ENCODE measurements around the gene HTT.

The HTT gene

GRCh38 chr4:3283483-3283882 is 209.0 kb downstream of the HTT start:
- H3K27me3 ChIP-seq (ENCODE audit: insufficient read depth, poor library complexity, severe bottlenecking) = no peaks in the 10 kb centered on the region
- no peak overlapping the region for H3K27ac ChIP-seq (replicated peaks)
- no peak overlapping the region for H3K4me3 ChIP-seq (replicated peaks; ENCODE audit: insufficient read depth, low read length)
- DNase-seq (ENCODE audit: low read depth in 1 of 2, low spot score in 1 of 2) = no peak
- TF ChIP-seq REST (IDR thresholded peaks at IDR 0.05; ENCODE audit: insufficient replicate concordance, low read depth) (no peak), GABPA (IDR thresholded peaks at IDR 0.05; ENCODE audit: low read depth) (no peak)
- TF ChIP-seq, protein P1, sequence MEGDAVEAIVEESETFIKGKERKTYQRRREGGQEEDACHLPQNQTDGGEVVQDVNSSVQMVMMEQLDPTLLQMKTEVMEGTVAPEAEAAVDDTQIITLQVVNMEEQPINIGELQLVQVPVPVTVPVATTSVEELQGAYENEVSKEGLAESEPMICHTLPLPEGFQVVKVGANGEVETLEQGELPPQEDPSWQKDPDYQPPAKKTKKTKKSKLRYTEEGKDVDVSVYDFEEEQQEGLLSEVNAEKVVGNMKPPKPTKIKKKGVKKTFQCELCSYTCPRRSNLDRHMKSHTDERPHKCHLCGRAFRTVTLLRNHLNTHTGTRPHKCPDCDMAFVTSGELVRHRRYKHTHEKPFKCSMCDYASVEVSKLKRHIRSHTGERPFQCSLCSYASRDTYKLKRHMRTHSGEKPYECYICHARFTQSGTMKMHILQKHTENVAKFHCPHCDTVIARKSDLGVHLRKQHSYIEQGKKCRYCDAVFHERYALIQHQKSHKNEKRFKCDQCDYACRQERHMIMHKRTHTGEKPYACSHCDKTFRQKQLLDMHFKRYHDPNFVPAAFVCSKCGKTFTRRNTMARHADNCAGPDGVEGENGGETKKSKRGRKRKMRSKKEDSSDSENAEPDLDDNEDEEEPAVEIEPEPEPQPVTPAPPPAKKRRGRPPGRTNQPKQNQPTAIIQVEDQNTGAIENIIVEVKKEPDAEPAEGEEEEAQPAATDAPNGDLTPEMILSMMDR (IDR thresholded peaks at IDR 0.05; ENCODE audit: insufficient read depth, low read length) = no peak

DNA sequence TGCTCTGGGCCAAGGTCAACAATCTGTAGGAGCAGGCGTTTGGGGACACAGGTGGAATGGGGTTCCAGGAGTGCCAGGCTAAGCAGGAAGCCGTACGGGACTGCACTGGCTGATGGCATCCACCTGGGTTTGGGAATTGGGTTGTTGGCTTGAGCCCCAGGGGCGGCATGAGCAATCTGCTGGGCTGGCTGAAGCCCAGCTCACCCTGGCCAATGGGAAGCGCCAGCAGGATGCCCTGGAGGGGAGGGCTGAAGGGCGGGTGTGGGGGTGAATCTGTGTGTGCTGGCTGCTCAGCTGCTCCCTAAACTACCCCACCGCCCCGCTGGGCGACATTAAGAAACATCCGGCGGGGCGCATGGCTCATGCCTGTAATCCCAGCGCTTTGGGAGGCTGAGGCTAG is 209.4 kb downstream of the HTT start:
- Histone ChIP-seq H3K27me3 (ENCODE audit: insufficient read depth, poor library complexity, severe bottlenecking) (no peaks in the 10 kb centered on the region), H3K27ac (replicated peaks) (no peak overlapping the region), H3K4me3 (replicated peaks; ENCODE audit: insufficient read depth, low read length) (no peak overlapping the region)
- no peak for DNase-seq (ENCODE audit: low read depth in 1 of 2, low spot score in 1 of 2)
- no peak for TF ChIP-seq REST (IDR thresholded peaks at IDR 0.05; ENCODE audit: insufficient replicate concordance, low read depth)

GRCh38 chr4:3284734-3285557 is 210.5 kb downstream of the HTT start:
- H3K4me3 ChIP-seq (replicated peaks; ENCODE audit: insufficient read depth, low read length) = no peak overlapping the region
- H3K27me3 ChIP-seq (ENCODE audit: insufficient read depth, poor library complexity, severe bottlenecking) = no peaks in the 10 kb centered on the region
- TF ChIP-seq SPI1 (IDR thresholded peaks at IDR 0.05; ENCODE audit: borderline replicate concordance, low read depth) (no peak), POLR2AphosphoS5 (IDR thresholded peaks at IDR 0.05; ENCODE audit: low read depth) (no peak), GABPA (IDR thresholded peaks at IDR 0.05; ENCODE audit: low read depth) (no peak), REST (IDR thresholded peaks at IDR 0.05; ENCODE audit: insufficient replicate concordance, low read depth) (no peak)
- TF ChIP-seq, protein P1 (IDR thresholded peaks at IDR 0.05; ENCODE audit: insufficient read depth, low read length) = no peak
- H3K27ac ChIP-seq (replicated peaks) = no peak overlapping the region
- no peak for DNase-seq (ENCODE audit: low read depth in 1 of 2, low spot score in 1 of 2)
